ENCODE measurements around the gene RPUSD1. TPM values are rescaled to one million over a fixed set of nuclear protein-coding genes. Genes with fewer than 3 reads are reported as not detected.

RPUSD1 gene
- total and polyA plus RNA-seq, 4 donors, result 8.2 to 25.6 (median 23.5) TPM

GRCh38 chr16:815861-816260 is 27.7 kb upstream of the RPUSD1 start:
- H3K4me1 ChIP-seq (ENCODE audit: control insufficient read depth in 5 of 5, insufficient read depth in 5 of 5, low read length in 5 of 5), result peaks cover 0 to 3% (median 0%) of the 10 kb centered on the region in 5 donors
- no peak overlapping the region for H3K9ac ChIP-seq (ENCODE audit: insufficient read depth in 1 of 2, low read length in 2 of 2)
- WGBS, 2 donors, result 91 to 93% methylated on average over 15 of the region's 15 CpGs
- peaks cover 0 to 12% (median 1%) of the 10 kb centered on the region in 4 donors for H3K9me3 ChIP-seq (ENCODE audit: control insufficient read depth in 4 of 4, insufficient read depth in 3 of 4, low read length in 3 of 4)
- no peak overlapping the region for H3K27ac ChIP-seq (ENCODE audit: low read depth in 1 of 2, low read length in 1 of 2)
- H3K36me3 ChIP-seq (ENCODE audit: control insufficient read depth in 4 of 4, insufficient read depth in 4 of 4, low read length in 4 of 4), result no peaks in the 10 kb centered on the region
- no peak for TF ChIP-seq CTCF (IDR thresholded peaks at IDR 0.05; ENCODE audit: control extremely low read depth, extremely low read depth)
- peaks cover 3 to 38% (median 28%) of the 10 kb centered on the region in 3 donors for H3K27me3 ChIP-seq (ENCODE audit: control insufficient read depth in 3 of 3, insufficient read depth in 3 of 3, low read length in 2 of 3)
- H3K4me3 ChIP-seq, result no peak overlapping the region
- DNase-seq, result no peak
- ATAC-seq (ENCODE audit: insufficient read depth, low FRiP score), result no peak

GRCh38 chr16:814974-815373 is 26.8 kb upstream of the RPUSD1 start:
- H3K27me3 ChIP-seq (ENCODE audit: control insufficient read depth in 3 of 3, insufficient read depth in 3 of 3, low read length in 2 of 3), result peaks cover 3 to 37% (median 28%) of the 10 kb centered on the region in 3 donors
- no peak for DNase-seq
- no peaks in the 10 kb centered on the region for H3K36me3 ChIP-seq (ENCODE audit: control insufficient read depth in 4 of 4, insufficient read depth in 4 of 4, low read length in 4 of 4)
- H3K4me1 ChIP-seq (ENCODE audit: control insufficient read depth in 5 of 5, insufficient read depth in 5 of 5, low read length in 5 of 5), result peaks cover 0 to 3% (median 0%) of the 10 kb centered on the region in 5 donors
- H3K27ac ChIP-seq (ENCODE audit: low read depth in 1 of 2, low read length in 1 of 2), result no peak overlapping the region
- no peak overlapping the region for H3K4me3 ChIP-seq
- TF ChIP-seq CTCF (IDR thresholded peaks at IDR 0.05; ENCODE audit: control extremely low read depth, extremely low read depth), result no peak
- H3K9me3 ChIP-seq (ENCODE audit: control insufficient read depth in 4 of 4, insufficient read depth in 3 of 4, low read length in 3 of 4), result peaks cover 0 to 12% (median 1%) of the 10 kb centered on the region in 4 donors
- ATAC-seq (ENCODE audit: insufficient read depth, low FRiP score), result no peak
- 81 to 90% methylated on average over 9 of the region's 9 CpGs for WGBS, 2 donors
- H3K9ac ChIP-seq (ENCODE audit: insufficient read depth in 1 of 2, low read length in 2 of 2), result no peak overlapping the region

- Histone ChIP-seq H3K4me1 (ENCODE audit: control insufficient read depth in 5 of 5, insufficient read depth in 5 of 5, low read length in 5 of 5) (peaks cover 0 to 3% (median 0%) of the 10 kb centered on the region in 5 donors), H3K27me3 (ENCODE audit: control insufficient read depth in 3 of 3, insufficient read depth in 3 of 3, low read length in 2 of 3) (peaks cover 3 to 33% (median 28%) of the 10 kb centered on the region in 3 donors), H3K9ac (ENCODE audit: insufficient read depth in 1 of 2, low read length in 2 of 2) (no peak overlapping the region), H3K27ac (ENCODE audit: low read depth in 1 of 2, low read length in 1 of 2) (no peak overlapping the region), H3K4me3 (no peak overlapping the region), H3K9me3 (ENCODE audit: control insufficient read depth in 4 of 4, insufficient read depth in 3 of 4, low read length in 3 of 4) (peaks cover 0 to 12% (median 2%) of the 10 kb centered on the region in 4 donors), H3K36me3 (ENCODE audit: control insufficient read depth in 4 of 4, insufficient read depth in 4 of 4, low read length in 4 of 4) (no peaks in the 10 kb centered on the region)
- ATAC-seq (ENCODE audit: insufficient read depth, low FRiP score) (no peak), DNase-seq (no peak)
- no peak for TF ChIP-seq CTCF (IDR thresholded peaks at IDR 0.05; ENCODE audit: control extremely low read depth, extremely low read depth)
- WGBS, 2 donors, result 62 to 67% methylated on average over 22 of the region's 22 CpGs
Measured at GRCh38 chr16:813916-814412, 25.8 kb upstream of the RPUSD1 start.

Measured in lung (tissue), 12 donors.